Astrocyte (in vitro differentiated cells and primary cell): ENCODE measurements around the gene STOML1. TPM values are rescaled to one million over a fixed set of nuclear protein-coding genes. Genes with fewer than 3 reads are reported as not detected.

Experiments used
- DNase-seq: peaks from one replicate; pipeline ENCODE4 v3.0.0-alpha.2; 2010; ENCODE audit warnings: low read depth
- FAIRE-seq: peaks from 2 replicates; lab custom pipeline; 2011; peaks lifted over from hg19 to GRCh38; lab: Jason Lieb, UNC
- H2AFZ ChIP-seq: 2 replicates; pipeline ENCODE4 v1.6.0; 2012; ENCODE audit warnings: low read depth, low read length, inconsistent platforms
- H3K27ac ChIP-seq: 2 replicates; pipeline ENCODE4 v1.5.1; 2011; ENCODE audit warnings: low read depth, low read length, inconsistent platforms
- H3K27me3 ChIP-seq: 2 replicates; pipeline ENCODE4 v1.6.0; 2011; ENCODE audit warnings: low read length, inconsistent platforms; ENCODE audit not compliant: insufficient read depth
- H3K36me3 ChIP-seq: 2 replicates; pipeline ENCODE4 v1.5.1; 2011; ENCODE audit warnings: low read length, inconsistent platforms; ENCODE audit not compliant: insufficient read depth
- H3K4me1 ChIP-seq: 2 replicates; pipeline ENCODE4 v1.5.1; 2011; ENCODE audit warnings: low read length, inconsistent platforms; ENCODE audit not compliant: insufficient read depth
- H3K4me2 ChIP-seq: 2 replicates; pipeline ENCODE4 v1.6.0; 2012; ENCODE audit warnings: low read length, inconsistent platforms
- H3K4me3 ChIP-seq: 2 replicates; pipeline ENCODE4 v1.5.1; 2011; ENCODE audit warnings: low read depth, mild to moderate bottlenecking, low read length, inconsistent platforms; ENCODE audit not compliant: insufficient read depth
- H3K79me2 ChIP-seq: 2 replicates; pipeline ENCODE4 v1.6.0; 2012; ENCODE audit warnings: mild to moderate bottlenecking, low read length, inconsistent platforms; ENCODE audit not compliant: insufficient read depth
- H3K9ac ChIP-seq: 2 replicates; pipeline ENCODE4 v1.6.0; 2012; ENCODE audit warnings: mild to moderate bottlenecking, low read length, inconsistent platforms
- H3K9me3 ChIP-seq: 2 replicates; pipeline ENCODE4 v1.5.1; 2012; ENCODE audit warnings: low read depth, mild to moderate bottlenecking, low read length, inconsistent platforms; ENCODE audit not compliant: insufficient read depth
- H4K20me1 ChIP-seq: 2 replicates; pipeline ENCODE4 v1.6.0; 2012; ENCODE audit warnings: low read length, inconsistent platforms; ENCODE audit not compliant: insufficient read depth
- H3K27ac Mint-ChIP-seq: one replicate; pipeline ENCODE4 v1.8.0; 2021; ENCODE audit warnings: mild to moderate bottlenecking, mixed read lengths; ENCODE audit not compliant: unreplicated experiment
- H3K27me3 Mint-ChIP-seq: one replicate; pipeline ENCODE4 v1.8.0; 2021; ENCODE audit warnings: low read depth, mixed read lengths; ENCODE audit not compliant: unreplicated experiment
- H3K36me3 Mint-ChIP-seq: one replicate; pipeline ENCODE4 v1.8.0; 2021; ENCODE audit warnings: low read depth, mixed read lengths; ENCODE audit not compliant: unreplicated experiment
- H3K4me1 Mint-ChIP-seq: one replicate; pipeline ENCODE4 v1.8.0; 2021; ENCODE audit warnings: low read depth, mixed read lengths; ENCODE audit not compliant: unreplicated experiment
- H3K4me3 Mint-ChIP-seq: one replicate; pipeline ENCODE4 v1.8.0; 2021; ENCODE audit warnings: mild to moderate bottlenecking, moderate library complexity, mixed read lengths; ENCODE audit not compliant: unreplicated experiment
- H3K9me3 Mint-ChIP-seq: one replicate; pipeline ENCODE4 v1.8.0; 2021; ENCODE audit warnings: mild to moderate bottlenecking, mixed read lengths; ENCODE audit not compliant: unreplicated experiment
- CTCF ChIP-seq: IDR thresholded peaks from 2 replicates; pipeline ENCODE4 v1.5.1; 2011; ENCODE audit warnings: low read depth, mild to moderate bottlenecking, inconsistent platforms, low read length, moderate library complexity; ENCODE audit not compliant: insufficient read depth
- EZH2 ChIP-seq: IDR thresholded peaks from 2 replicates; pipeline ENCODE4 v1.6.1; 2012; ENCODE audit warnings: mild to moderate bottlenecking, low read length, inconsistent platforms; ENCODE audit not compliant: insufficient read depth
- total RNA-seq: library from RNA; stranded (reverse); gene quantifications from 2 replicates; pipeline ENCODE4 v1.2.1, GENCODE V29; 2021

Gene STOML1
- total RNA-seq, 1 donor from 2014 or later = 12.4 TPM

DNA sequence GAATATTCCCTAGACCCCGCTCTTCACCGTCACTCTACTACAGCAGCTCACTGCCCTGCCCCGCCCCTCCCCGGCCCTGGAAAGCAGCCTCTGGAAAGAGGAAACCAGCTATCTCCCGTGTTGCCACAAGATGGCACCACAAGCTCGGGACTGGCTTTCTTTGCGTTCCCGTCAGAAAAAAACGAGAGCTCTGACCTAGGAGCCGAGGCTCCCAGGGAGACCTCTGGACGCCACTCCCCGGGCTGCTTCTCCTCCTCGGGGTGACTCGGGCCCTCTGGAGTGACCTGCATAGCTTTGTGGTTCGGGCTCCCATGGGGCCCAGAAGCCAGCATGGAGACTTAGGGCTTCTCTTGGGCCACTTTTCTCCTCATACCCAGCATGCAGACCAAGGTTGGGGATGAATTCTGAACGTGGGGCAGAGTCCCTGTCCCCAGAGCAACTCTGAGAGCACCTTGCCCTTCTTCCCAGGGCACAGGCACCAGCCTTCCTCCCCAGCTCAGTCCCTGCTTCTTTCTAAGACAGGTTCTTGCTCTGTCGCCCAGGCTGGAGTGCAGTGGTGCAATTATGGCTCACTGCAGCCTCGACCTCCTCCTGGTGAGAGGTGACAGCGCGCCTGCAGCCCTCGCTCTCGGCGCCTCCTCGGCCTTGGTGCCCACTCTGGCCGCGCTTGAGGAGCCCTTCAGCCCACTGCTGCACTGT, 19.0 kb downstream of the STOML1 start:
- FAIRE-seq = no peak
- peak overlapping the region; percentile 55 for H2AFZ ChIP-seq
- H3K4me3 Mint-ChIP-seq = no peak overlapping the region
- H3K36me3 Mint-ChIP-seq = no peaks in the 10 kb centered on the region
- TF ChIP-seq CTCF (peak; percentile 87), EZH2 (no peak)
- H3K9ac ChIP-seq = no peak overlapping the region
- peaks cover 4% of the 10 kb centered on the region for H3K9me3 Mint-ChIP-seq
- peak overlapping the region; percentile 77 for H3K4me2 ChIP-seq
- H3K36me3 ChIP-seq = no peaks in the 10 kb centered on the region
- no peak for DNase-seq
- H4K20me1 ChIP-seq = no peaks in the 10 kb centered on the region
- H3K9me3 ChIP-seq = no peaks in the 10 kb centered on the region
- H3K4me1 Mint-ChIP-seq = peaks cover 13% of the 10 kb centered on the region
- H3K27me3 ChIP-seq = peaks cover 5% of the 10 kb centered on the region
- H3K4me3 ChIP-seq = peak overlapping the region; percentile 32
- H3K27ac Mint-ChIP-seq = peak overlapping the region; percentile 3
- H3K79me2 ChIP-seq = no peaks in the 10 kb centered on the region
- H3K27me3 Mint-ChIP-seq = peaks cover 11% of the 10 kb centered on the region
- peaks cover 4% of the 10 kb centered on the region for H3K4me1 ChIP-seq
- no peak overlapping the region for H3K27ac ChIP-seq

DNA sequence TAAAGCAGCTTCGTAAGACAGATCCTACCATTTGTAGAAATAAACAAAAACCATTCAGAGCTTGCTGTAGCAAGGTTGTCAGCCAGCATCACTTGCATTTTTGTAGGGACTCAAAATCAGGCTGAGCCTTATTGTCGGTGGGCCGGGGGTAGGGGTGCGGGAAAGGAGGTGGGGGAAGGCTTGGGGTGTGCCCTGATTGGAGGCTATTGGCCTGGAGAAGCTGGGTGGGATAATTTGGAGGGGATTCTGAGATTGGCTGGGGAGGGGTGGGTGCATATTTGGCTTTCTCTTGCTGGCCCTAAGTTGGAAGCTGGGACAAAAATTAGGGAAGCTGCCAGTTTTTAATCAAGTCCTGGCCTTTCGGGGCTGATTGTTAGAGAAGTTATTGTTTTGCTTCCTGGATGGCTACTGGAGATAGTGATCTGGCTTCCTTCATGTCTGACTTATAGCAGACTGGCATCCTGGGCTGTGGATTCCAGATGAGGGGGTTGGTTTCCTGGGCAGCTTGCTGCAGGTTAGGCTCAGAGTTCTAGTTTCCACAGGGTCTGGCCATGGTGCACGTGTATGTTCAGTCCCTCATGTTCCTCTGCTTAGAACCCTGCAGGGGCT, 22.8 kb downstream of the STOML1 start:
- Mint-ChIP-seq H3K4me1 (peaks cover 22% of the 10 kb centered on the region), H3K27me3 (peaks cover 3% of the 10 kb centered on the region), H3K27ac (no peak overlapping the region), H3K4me3 (no peak overlapping the region), H3K9me3 (peaks cover 1% of the 10 kb centered on the region), H3K36me3 (no peaks in the 10 kb centered on the region)
- Histone ChIP-seq H3K79me2 (no peaks in the 10 kb centered on the region), H3K4me1 (peaks cover 17% of the 10 kb centered on the region), H4K20me1 (no peaks in the 10 kb centered on the region), H3K27ac (no peak overlapping the region), H3K27me3 (no peaks in the 10 kb centered on the region), H2AFZ (no peak overlapping the region), H3K36me3 (no peaks in the 10 kb centered on the region), H3K4me2 (no peak overlapping the region), H3K9ac (no peak overlapping the region), H3K4me3 (no peak overlapping the region), H3K9me3 (no peaks in the 10 kb centered on the region)
- FAIRE-seq = no peak
- no peak for DNase-seq
- TF ChIP-seq CTCF (no peak), EZH2 (no peak)

- Histone ChIP-seq H3K27ac (no peak overlapping the region), H2AFZ (no peak overlapping the region), H3K27me3 (no peaks in the 10 kb centered on the region), H3K4me1 (peaks cover 17% of the 10 kb centered on the region), H3K36me3 (no peaks in the 10 kb centered on the region), H3K4me2 (no peak overlapping the region), H3K4me3 (no peak overlapping the region), H3K79me2 (no peaks in the 10 kb centered on the region), H4K20me1 (no peaks in the 10 kb centered on the region), H3K9me3 (no peaks in the 10 kb centered on the region), H3K9ac (no peak overlapping the region)
- Mint-ChIP-seq H3K27me3 (peaks cover 3% of the 10 kb centered on the region), H3K9me3 (no peaks in the 10 kb centered on the region), H3K27ac (peak overlapping the region; percentile 64), H3K36me3 (no peaks in the 10 kb centered on the region), H3K4me3 (no peak overlapping the region), H3K4me1 (peaks cover 21% of the 10 kb centered on the region)
- DNase-seq (no peak), FAIRE-seq (no peak)
- no peak for TF ChIP-seq CTCF
- TF ChIP-seq EZH2 = no peak
These were observed 23.6 kb downstream of the STOML1 start for GRCh38 chr15:73968461-73968860.
